Measurements from ENCODE around the gene EIPR1.

DNA sequence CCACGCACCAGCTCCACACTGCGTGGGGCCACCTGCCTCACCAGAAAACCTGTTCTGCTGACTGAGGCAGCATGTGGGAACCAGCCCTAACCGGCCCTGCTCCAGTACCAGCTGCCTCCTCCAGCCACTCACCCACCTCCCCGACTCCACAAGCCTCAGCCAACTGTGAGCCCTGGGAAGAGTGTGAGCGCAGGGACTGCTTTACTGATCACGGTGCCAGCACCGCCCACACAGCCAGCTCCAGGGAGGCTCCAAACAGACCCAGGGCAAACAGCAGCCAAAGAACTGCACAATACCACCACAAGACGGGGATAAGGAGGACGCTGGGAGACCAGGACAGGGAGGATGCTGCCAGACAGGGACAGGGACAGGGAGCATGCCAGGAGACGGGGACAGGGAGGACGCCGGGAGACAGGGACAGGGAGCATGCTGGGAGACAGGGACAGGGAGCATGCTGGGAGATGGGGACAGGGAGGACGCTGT, 28.4 kb downstream of the EIPR1 start:
- TF ChIP-seq GLIS3 (CRISPR knock-in tag; IDR thresholded peaks at IDR 0.05) = no peak
- TF ChIP-seq, protein P1, sequence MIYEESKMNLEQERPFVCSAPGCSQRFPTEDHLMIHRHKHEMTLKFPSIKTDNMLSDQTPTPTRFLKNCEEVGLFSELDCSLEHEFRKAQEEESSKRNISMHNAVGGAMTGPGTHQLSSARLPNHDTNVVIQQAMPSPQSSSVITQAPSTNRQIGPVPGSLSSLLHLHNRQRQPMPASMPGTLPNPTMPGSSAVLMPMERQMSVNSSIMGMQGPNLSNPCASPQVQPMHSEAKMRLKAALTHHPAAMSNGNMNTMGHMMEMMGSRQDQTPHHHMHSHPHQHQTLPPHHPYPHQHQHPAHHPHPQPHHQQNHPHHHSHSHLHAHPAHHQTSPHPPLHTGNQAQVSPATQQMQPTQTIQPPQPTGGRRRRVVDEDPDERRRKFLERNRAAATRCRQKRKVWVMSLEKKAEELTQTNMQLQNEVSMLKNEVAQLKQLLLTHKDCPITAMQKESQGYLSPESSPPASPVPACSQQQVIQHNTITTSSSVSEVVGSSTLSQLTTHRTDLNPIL (CRISPR knock-in tag; IDR thresholded peaks at IDR 0.05; ENCODE audit: low read depth) = no peak
- TF ChIP-seq ARNTL (CRISPR knock-in tag; IDR thresholded peaks at IDR 0.05; ENCODE audit: borderline replicate concordance, low read depth) = no peak
- TF ChIP-seq TCF4 (CRISPR knock-in tag; IDR thresholded peaks at IDR 0.05; ENCODE audit: borderline replicate concordance) = no peak
- TF ChIP-seq, protein P2, sequence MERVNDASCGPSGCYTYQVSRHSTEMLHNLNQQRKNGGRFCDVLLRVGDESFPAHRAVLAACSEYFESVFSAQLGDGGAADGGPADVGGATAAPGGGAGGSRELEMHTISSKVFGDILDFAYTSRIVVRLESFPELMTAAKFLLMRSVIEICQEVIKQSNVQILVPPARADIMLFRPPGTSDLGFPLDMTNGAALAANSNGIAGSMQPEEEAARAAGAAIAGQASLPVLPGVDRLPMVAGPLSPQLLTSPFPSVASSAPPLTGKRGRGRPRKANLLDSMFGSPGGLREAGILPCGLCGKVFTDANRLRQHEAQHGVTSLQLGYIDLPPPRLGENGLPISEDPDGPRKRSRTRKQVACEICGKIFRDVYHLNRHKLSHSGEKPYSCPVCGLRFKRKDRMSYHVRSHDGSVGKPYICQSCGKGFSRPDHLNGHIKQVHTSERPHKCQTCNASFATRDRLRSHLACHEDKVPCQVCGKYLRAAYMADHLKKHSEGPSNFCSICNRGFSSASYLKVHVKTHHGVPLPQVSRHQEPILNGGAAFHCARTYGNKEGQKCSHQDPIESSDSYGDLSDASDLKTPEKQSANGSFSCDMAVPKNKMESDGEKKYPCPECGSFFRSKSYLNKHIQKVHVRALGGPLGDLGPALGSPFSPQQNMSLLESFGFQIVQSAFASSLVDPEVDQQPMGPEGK (CRISPR knock-in tag; IDR thresholded peaks at IDR 0.05; ENCODE audit: borderline replicate concordance) = no peak
- no peak for TF ChIP-seq OSR1 (CRISPR knock-in tag; IDR thresholded peaks at IDR 0.05)
